ENCODE data around the gene CRTC2. TPM values are rescaled to one million over a fixed set of nuclear protein-coding genes. Genes with fewer than 3 reads are reported as not detected.

CRTC2 gene
- total RNA-seq, 1 experiment from 2014 or later: 33.8 TPM

- BruUV-seq (replicated peaks): no TSS peak
- intact Hi-C loops (cut with micrococcal nuclease): no loop called here
- H3K4me1 ChIP-seq (ENCODE audit: control insufficient read depth in 1 of 2, insufficient read depth in 2 of 2, low read length in 2 of 2): peaks cover 0 to 14% of the 10 kb centered on the region in 2 experiments; a peak in 2 of 4 replicates
- no peaks in the 10 kb centered on the region for H3K9me3 ChIP-seq (ENCODE audit: control insufficient read depth in 1 of 2, insufficient read depth in 1 of 2, low read depth in 1 of 2, low read length in 2 of 2)
- H3K27me3 ChIP-seq (ENCODE audit: insufficient read depth, low read length): no peaks in the 10 kb centered on the region
- peak overlapping the region; percentile 97 for H3K9ac ChIP-seq (ENCODE audit: low read length)
- ChIA-PET CTCF (interaction anchor here (1.0 to 2.3 kb wide), 4 partner anchors 9 to 30 kb away, joined by 3 to 15 read pairs (median 9); partner anchors contain the start of genes CREB3L4, DENND4B, RAB13 and RPS27), RAD21 (ENCODE audit: low non-redundant PET in 1 of 2, low total read pairs in 2 of 2, uncharacterized antibody in 2 of 2, unreplicated experiment in 2 of 2) (interaction anchor here in 1 of 2 experiments (1.0 kb wide), 1 partner anchor 13 kb away, joined by 3 read pairs; the partner anchor contains the start of gene SLC39A1), POLR2A (interaction anchor here (1.0 to 3.8 kb wide), 5 partner anchors 10 to 18 kb away, joined by 3 to 38 read pairs (median 19); partner anchors contain the start of genes CREB3L4, CRTC2, RAB13 and RPS27)
- peaks cover 11 to 29% of the 10 kb centered on the region in 2 experiments; a peak in 3 of 4 replicates for H3K36me3 ChIP-seq (ENCODE audit: control insufficient read depth in 1 of 2, insufficient read depth in 2 of 2, low read length in 2 of 2)
- H3K4me2 ChIP-seq (ENCODE audit: low read length): peak overlapping the region; percentile 99
- peak overlapping the region; percentile 91 for H3K27ac ChIP-seq (ENCODE audit: low read depth, low read length)
- 0 out of 2 replicates have a peak, but pooled peaks have one; percentile 1 for ATAC-seq
- H3K79me2 ChIP-seq (ENCODE audit: insufficient read depth, low read length): peaks cover 20% of the 10 kb centered on the region
- no peaks in the 10 kb centered on the region for H3K9me2 ChIP-seq (ENCODE audit: insufficient read depth)
- TF ChIP-seq FOSL1 (IDR thresholded peaks at IDR 0.05; ENCODE audit: low read depth) (no peak), SP1 (IDR thresholded peaks at IDR 0.05; ENCODE audit: low read depth) (no peak), ZBTB33 (IDR thresholded peaks at IDR 0.05; ENCODE audit: extremely low read depth, insufficient replicate concordance, low read length) (no peak), YY1 (IDR thresholded peaks at IDR 0.05; ENCODE audit: extremely low read depth, insufficient replicate concordance, low read depth, low read length) (no peak), ZNF274 (IDR thresholded peaks at IDR 0.05; ENCODE audit: low read depth, low read length) (no peak), ZFX (IDR thresholded peaks at IDR 0.05) (no peak), CBX3 (IDR thresholded peaks at IDR 0.05; ENCODE audit: low read depth) (no peak), SRF (IDR thresholded peaks at IDR 0.05; ENCODE audit: low read depth) (no peak), RAD21 (IDR thresholded peaks at IDR 0.05; ENCODE audit: low read depth) (no peak), EGR1 (IDR thresholded peaks at IDR 0.05; ENCODE audit: low read depth) (no peak), CTCF (IDR thresholded peaks at IDR 0.05 in 2 of 3, conservative IDR thresholded peaks at IDR 0.05 in 1 of 3; ENCODE audit: borderline replicate concordance in 1 of 3, insufficient read depth in 1 of 3, low read depth in 2 of 3, low read length in 2 of 3) (no peak), EZH2 (IDR thresholded peaks at IDR 0.05) (no peak), POLR2A (IDR thresholded peaks at IDR 0.05; ENCODE audit: borderline replicate concordance, extremely low read depth, insufficient read depth, insufficient read length) (no peak), MAX (IDR thresholded peaks at IDR 0.05) (no peak), ATF3 (IDR thresholded peaks at IDR 0.05) (no peak)
- no peaks in the 10 kb centered on the region for H4K20me1 ChIP-seq (ENCODE audit: insufficient read depth)
- H2AFZ ChIP-seq (ENCODE audit: low read depth, low read length, poor library complexity, severe bottlenecking): no peak overlapping the region
- peak overlapping the region; percentile 81 to 100 for H3K4me3 ChIP-seq (replicated peaks in 1 of 2; ENCODE audit: low read depth in 1 of 2, low read length in 2 of 2)
- no peak for DNase-seq (ENCODE audit: low read depth, low spot score)
Observed at GRCh38 chr1:153976819-153977249, 18.4 kb upstream of the CRTC2 start.
